K562 (cell line): ENCODE measurements around the gene FEN1. TPM values are rescaled to one million over a fixed set of nuclear protein-coding genes. Genes with fewer than 3 reads are reported as not detected.

Experiments used
- ATAC-seq: fragments of 200-7000 bp; cut with Tn5 transposase; 3 replicates; pipeline ENCODE4 v1.9.1; 2020; ENCODE audit warnings: moderate library complexity
- BruUV-seq: library from RNA; stranded (reverse); fragments of 400-500 nt; replicated peaks from 2 replicates; lab custom pipeline; 2021; lab: Mats Ljungman, UMichigan
- CTCF ChIA-PET: fragments of 300-600 bp; formaldehyde crosslinking; extraction: SDS; loops from one replicate; lab custom pipeline; 2021; ENCODE audit warnings: low intra/inter-chr PET ratio; lab: Yijun Ruan, JAX
- POLR2A ChIA-PET: fragments of 300-600, 350-650 bp; sonication (Branson Sonifier 250); formaldehyde crosslinking; extraction: SDS; loops from one replicate; lab custom pipeline; 2021; ENCODE audit warnings: antibody characterized with exemption, inconsistent platforms; lab: Yijun Ruan, JAX
- DNase-seq, 4 experiments: peaks; one replicate each; pipeline versions ENCODE4 v3.0.0 to v3.0.0-alpha.2; 2011 to 2018; ENCODE audit warnings: low spot score in 3 of 4, mixed read lengths in 3 of 4; ENCODE audit errors: extremely low read depth in 1 of 4
- FAIRE-seq: peaks from 2 replicates; lab custom pipeline; 2011; peaks lifted over from hg19 to GRCh38; lab: Jason Lieb, UNC
- H2AFZ ChIP-seq: 2 replicates; pipeline ENCODE4 v1.6.0; 2011; ENCODE audit warnings: low read depth, low read length, control low read depth, inconsistent platforms
- H3K27ac ChIP-seq: fragments of 200-600 bp; 3 replicates; pipeline ENCODE4 v1.8.0; 2011; ENCODE audit warnings: low read depth, mild to moderate bottlenecking, control low read depth, inconsistent platforms, low read length, moderate library complexity, mixed read lengths; ENCODE audit errors: extremely low read depth
- H3K27me3 ChIP-seq, 2 experiments: fragments of 300-600 bp in 1 of 2; 2 replicates in 1 of 2; 3 replicates in 1 of 2; pipeline versions ENCODE4 v1.6.0 to v1.8.0; 2011; ENCODE audit warnings: inconsistent platforms in 2 of 2, low read length in 2 of 2, mild to moderate bottlenecking in 1 of 2, mixed read lengths in 1 of 2, moderate library complexity in 1 of 2; ENCODE audit not compliant: control insufficient read depth in 2 of 2, insufficient read depth in 2 of 2
- H3K36me3 ChIP-seq: fragments of 300-600 bp; 3 replicates; pipeline ENCODE4 v1.8.0; 2011; ENCODE audit warnings: mild to moderate bottlenecking, low read length, inconsistent platforms; ENCODE audit not compliant: control insufficient read depth, insufficient read depth
- H3K4me1 ChIP-seq, 2 experiments: fragments of 200-600 bp in 1 of 2; replicated peaks in 1 of 2; 2 replicates in 1 of 2; 3 replicates in 1 of 2; pipeline versions ENCODE4 v1.5.1 to v1.8.0; 2011; ENCODE audit warnings: inconsistent platforms in 2 of 2, low read length in 2 of 2, mild to moderate bottlenecking in 1 of 2, mixed read lengths in 1 of 2, moderate library complexity in 1 of 2; ENCODE audit not compliant: control insufficient read depth in 2 of 2, insufficient read depth in 2 of 2
- H3K4me2 ChIP-seq: 2 replicates; pipeline ENCODE4 v1.6.1; 2011; ENCODE audit warnings: low read length, control low read depth, inconsistent platforms, mixed read lengths; ENCODE audit not compliant: insufficient read depth
- H3K4me3 ChIP-seq: fragments of 200-600 bp; sonication (generic), shearing (Covaris generic); 2 replicates; pipeline ENCODE4 v1.5.1; 2016; ENCODE audit warnings: control low read depth, inconsistent platforms
- H3K79me2 ChIP-seq: fragments of 200-600 bp; 3 replicates; pipeline ENCODE4 v1.8.0; 2011; ENCODE audit warnings: low read length, inconsistent platforms; ENCODE audit not compliant: control insufficient read depth, insufficient read depth
- H3K9ac ChIP-seq, 2 experiments: 2 replicates each; pipeline versions ENCODE4 v1.6.0 to v1.6.1; 2011; ENCODE audit warnings: low read depth in 2 of 2, low read length in 2 of 2, control low read depth in 1 of 2, inconsistent platforms in 1 of 2, mild to moderate bottlenecking in 1 of 2, mixed read lengths in 1 of 2; ENCODE audit not compliant: insufficient read depth in 1 of 2
- H3K9me1 ChIP-seq: one replicate; pipeline ENCODE4 v1.6.0; 2011; ENCODE audit warnings: inconsistent platforms, mild to moderate bottlenecking, low read length, moderate library complexity; ENCODE audit not compliant: control insufficient read depth, insufficient read depth
- H3K9me3 ChIP-seq: replicated peaks from 2 replicates; pipeline ENCODE4 v1.5.1; 2011; ENCODE audit warnings: low read depth, low read length, inconsistent platforms; ENCODE audit not compliant: control insufficient read depth, insufficient read depth
- H4K20me1 ChIP-seq: replicated peaks from 2 replicates; pipeline ENCODE4 v1.6.1; 2011; ENCODE audit warnings: low read length, inconsistent platforms, mixed read lengths; ENCODE audit not compliant: control insufficient read depth, insufficient read depth
- ARID3A ChIP-seq: IDR thresholded peaks from 2 replicates; pipeline ENCODE4 v1.6.1; 2012; ENCODE audit warnings: low read depth, low read length, improper control_type of control experiment, borderline replicate concordance
- CHAMP1 ChIP-seq: fragments of 450-650 bp; IDR thresholded peaks from 2 replicates; pipeline ENCODE4 v1.6.1; 2016; ENCODE audit warnings: mild to moderate bottlenecking
- E2F5 ChIP-seq: sonication (generic); formaldehyde crosslinking; IDR thresholded peaks from 2 replicates; pipeline ENCODE4 v1.8.0; 2022; ENCODE audit warnings: mild to moderate bottlenecking, missing genetic modification reagents
- FOXK1 ChIP-seq: sonication (generic); formaldehyde crosslinking; IDR thresholded peaks from 2 replicates; pipeline ENCODE4 v1.8.0; 2022; ENCODE audit warnings: missing genetic modification reagents, mild to moderate bottlenecking, borderline replicate concordance
- NFE2 ChIP-seq: IDR thresholded peaks from 2 replicates; pipeline ENCODE4 v1.6.1; 2014; ENCODE audit warnings: antibody characterized with exemption, low read depth
- NFIX ChIP-seq: fragments of 250-450 bp; sonication (Bioruptor Pico); IDR thresholded peaks from 2 replicates; pipeline ENCODE4 v1.4.0; 2020; ENCODE audit warnings: low read depth, mild to moderate bottlenecking, moderate library complexity
- PCBP1 ChIP-seq: fragments of 200-400 bp; formaldehyde crosslinking; IDR thresholded peaks from 2 replicates; pipeline ENCODE4 v1.6.1; 2018; ENCODE audit warnings: mild to moderate bottlenecking, low read depth, low read length; ENCODE audit not compliant: poor library complexity, severe bottlenecking
- TAF1 ChIP-seq: IDR thresholded peaks from 2 replicates; pipeline ENCODE4 v1.6.1; 2011; ENCODE audit warnings: mild to moderate bottlenecking, low read length, moderate library complexity; ENCODE audit not compliant: insufficient read depth, control insufficient read depth, severe bottlenecking; ENCODE audit errors: extremely low read depth
- TCFL5 ChIP-seq: fragments of 250-450 bp; sonication (Bioruptor Pico); conservative IDR thresholded peaks from 2 replicates; pipeline ENCODE4 v1.6.1; 2021; ENCODE audit warnings: mild to moderate bottlenecking, moderate library complexity, matching md5 sums
- ZNF134 ChIP-seq: fragments of 250-450 bp; sonication (Bioruptor Pico); conservative IDR thresholded peaks from 2 replicates; pipeline ENCODE4 v1.4.0; 2020
- WGBS: fragments of 100-300 bp; shearing (Covaris generic); methylation state at CpG from one replicate; pipeline ENCODE4 v1.1.6; 2016; ENCODE audit warnings: low coverage, mixed read lengths; ENCODE audit not compliant: insufficient coverage; ENCODE audit errors: missing lambda C conversion rate; 5-methylcytosine and 5-hydroxymethylcytosine counted together
- in situ Hi-C: fragments of 300-500 bp; cut with MboI; formaldehyde crosslinking; loops from 4 replicates; pipeline ENCODE4 v1.15.0; 2018; ENCODE audit warnings: inconsistent platforms, mixed read lengths
- intact Hi-C: fragments of 100-400 bp; cut with micrococcal nuclease; formaldehyde crosslinking; loops from 2 replicates; pipeline ENCODE4 v1.14.2; 2022
- polyA plus RNA-seq, 8 experiments: library from polyadenylated mRNA; depleted of rRNA in 4 of 8; stranded (reverse) in 5 of 8; unstranded in 3 of 8; fragments of >200 nt; fragmentation: Nextera tagmentation in 2 of 8; fragmentation: Illumina TruSeq in 1 of 8; extraction: Ambion mirVana in 2 of 8; extraction: Trizol in 1 of 8; gene quantifications; 2 replicates each; pipeline versions ENCODE4 v1.2.1 to v1.2.3, GENCODE V29; 2011 to 2014; ENCODE audit warnings: inconsistent platforms in 1 of 8, missing spikeins in 1 of 8
- total RNA-seq, 7 experiments: library from RNA; depleted of rRNA in 6 of 7; stranded (reverse); fragments of >200 nt in 6 of 7; fragmentation: Illumina TruSeq in 2 of 7; extraction: Trizol in 2 of 7; gene quantifications; 2 replicates each; pipeline versions ENCODE4 v1.2.1 to v1.2.3, GENCODE V29; 2011 to 2021; ENCODE audit warnings: low replicate concordance in 1 of 7
- TF ChIP-seq, protein P1 (sequence below): fragments of 450-650 bp; IDR thresholded peaks from 2 replicates; pipeline ENCODE4 v1.6.1; 2018; ENCODE audit not compliant: partially characterized antibody

The FEN1 gene
- total and polyA plus RNA-seq, 9 of the 15 experiments (the other 6 are each of a cell fraction or from before 2014, with no cell fraction given): 58.1 to 156 (median 137) TPM

GRCh38 chr11:61816736-61817455 lies 24.2 kb downstream of the FEN1 start, which contains the start of gene FADS1:
Gene FADS1 (minus strand): TSS chr11:61817003. CDS start chr11:61816929, 74 bp downstream.
- POLR2A ChIA-PET: interaction anchor here (1.2 to 6.8 kb wide), 9 partner anchors 8 to 130 kb away, joined by 3 to 97 read pairs (median 4); partner anchors contain the start of genes FEN1 and TMEM258
- peaks cover 63% of the 10 kb centered on the region for H3K79me2 ChIP-seq
- peak; percentile 71 for ATAC-seq
- DNase-seq: peak; percentile 95 to 97 (median 96)
- peak within 1 kb of the TSS; percentile 64 for H3K4me3 ChIP-seq
- CTCF ChIA-PET: interaction anchor here (0.6 to 0.7 kb wide), 2 partner anchors 20 to 54 kb away, joined by 3 read pairs; no protein-coding TSS in a partner anchor
- H3K4me2 ChIP-seq: peak within 1 kb of the TSS; percentile 97
- in situ Hi-C loops: no loop called here
- WGBS: 2% methylated on average over 63 of the region's 73 CpGs
- peaks cover 33% of the 10 kb centered on the region for H3K36me3 ChIP-seq
- BruUV-seq: no TSS peak
- no peaks in the 10 kb centered on the region for H4K20me1 ChIP-seq
- H3K9me3 ChIP-seq: no peaks in the 10 kb centered on the region
- H3K27ac ChIP-seq: peak within 1 kb of the TSS; percentile 98
- no peak for FAIRE-seq
- intact Hi-C loops: loop anchor here (1.0 kb wide), 1 partner anchor 17 kb away; no protein-coding TSS in a partner anchor
- H3K27me3 ChIP-seq: no peaks in the 10 kb centered on the region; a peak in 1 of 5 replicates
- peak within 1 kb of the TSS; percentile 98 to 99 for H3K9ac ChIP-seq
- peak within 1 kb of the TSS; percentile 66 for H2AFZ ChIP-seq
- peaks cover 38 to 49% of the 10 kb centered on the region in 2 experiments; a peak in 4 of 5 replicates for H3K4me1 ChIP-seq
- H3K9me1 ChIP-seq: no peaks in the 10 kb centered on the region
- TF ChIP-seq CHAMP1: no peak
- no peak for TF ChIP-seq NFE2
- no peak for TF ChIP-seq ARID3A
- no peak for TF ChIP-seq FOXK1 (CRISPR knock-in tag)
- TF ChIP-seq E2F5: no peak
- peak; percentile 59 for TF ChIP-seq PCBP1
- peak; percentile 58 for TF ChIP-seq TAF1
- no peak for TF ChIP-seq NFIX (CRISPR knock-in tag)
- TF ChIP-seq, protein P1, sequence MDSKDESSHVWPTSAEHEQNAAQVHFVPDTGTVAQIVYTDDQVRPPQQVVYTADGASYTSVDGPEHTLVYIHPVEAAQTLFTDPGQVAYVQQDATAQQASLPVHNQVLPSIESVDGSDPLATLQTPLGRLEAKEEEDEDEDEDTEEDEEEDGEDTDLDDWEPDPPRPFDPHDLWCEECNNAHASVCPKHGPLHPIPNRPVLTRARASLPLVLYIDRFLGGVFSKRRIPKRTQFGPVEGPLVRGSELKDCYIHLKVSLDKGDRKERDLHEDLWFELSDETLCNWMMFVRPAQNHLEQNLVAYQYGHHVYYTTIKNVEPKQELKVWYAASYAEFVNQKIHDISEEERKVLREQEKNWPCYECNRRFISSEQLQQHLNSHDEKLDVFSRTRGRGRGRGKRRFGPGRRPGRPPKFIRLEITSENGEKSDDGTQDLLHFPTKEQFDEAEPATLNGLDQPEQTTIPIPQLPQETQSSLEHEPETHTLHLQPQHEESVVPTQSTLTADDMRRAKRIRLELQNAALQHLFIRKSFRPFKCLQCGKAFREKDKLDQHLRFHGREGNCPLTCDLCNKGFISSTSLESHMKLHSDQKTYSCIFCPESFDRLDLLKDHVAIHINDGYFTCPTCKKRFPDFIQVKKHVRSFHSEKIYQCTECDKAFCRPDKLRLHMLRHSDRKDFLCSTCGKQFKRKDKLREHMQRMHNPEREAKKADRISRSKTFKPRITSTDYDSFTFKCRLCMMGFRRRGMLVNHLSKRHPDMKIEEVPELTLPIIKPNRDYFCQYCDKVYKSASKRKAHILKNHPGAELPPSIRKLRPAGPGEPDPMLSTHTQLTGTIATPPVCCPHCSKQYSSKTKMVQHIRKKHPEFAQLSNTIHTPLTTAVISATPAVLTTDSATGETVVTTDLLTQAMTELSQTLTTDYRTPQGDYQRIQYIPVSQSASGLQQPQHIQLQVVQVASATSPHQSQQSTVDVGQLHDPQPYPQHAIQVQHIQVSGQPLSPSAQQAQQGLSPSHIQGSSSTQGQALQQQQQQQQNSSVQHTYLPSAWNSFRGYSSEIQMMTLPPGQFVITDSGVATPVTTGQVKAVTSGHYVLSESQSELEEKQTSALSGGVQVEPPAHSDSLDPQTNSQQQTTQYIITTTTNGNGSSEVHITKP: peak; percentile 17
- no peak for TF ChIP-seq TCFL5 (CRISPR knock-in tag)
- 0 out of 2 replicates have a peak, but pooled peaks have one; percentile 13 for TF ChIP-seq ZNF134 (CRISPR knock-in tag)
